M059J (cell line): ENCODE data around the gene PPP1R13B. TPM values are rescaled to one million over a fixed set of nuclear protein-coding genes. Genes with fewer than 3 reads are reported as not detected.

Experiments
- DNase-seq: peaks from one replicate; pipeline ENCODE4 v3.0.0-alpha.2; 2012; ENCODE audit warnings: low read depth
- total RNA-seq: library from RNA; depleted of rRNA; stranded (reverse); fragments of >200 nt; shearing (Covaris generic); gene quantifications from 2 replicates; pipeline ENCODE4 v1.2.3, GENCODE V29; 2014; rRNA removed

Gene PPP1R13B
- total RNA-seq, 1 experiment from 2014 or later, result 3.1 TPM

GRCh38 chr14:103686831-103687485 lies 160.4 kb downstream of the PPP1R13B start:
- no peak for DNase-seq

- no peak for DNase-seq
Measured at GRCh38 chr14:103685276-103686211, 161.8 kb downstream of the PPP1R13B start.

GRCh38 chr14:103684871-103685270 lies 162.5 kb downstream of the PPP1R13B start:
- DNase-seq, result no peak

GRCh38 chr14:103684471-103684870 lies 162.9 kb downstream of the PPP1R13B start:
- DNase-seq, result no peak

Other genes starting within 250 kb of the PPP1R13B start
- gene KLC1, start 218.4 kb downstream of the PPP1R13B start, total RNA-seq, result 60.9 and 101 TPM in 2 replicates
- 28.2 and 29.8 TPM in 2 replicates for gene XRCC3, start 132.1 kb downstream of the PPP1R13B start, total RNA-seq
- gene ZFYVE21, start 131.8 kb downstream of the PPP1R13B start, total RNA-seq, result 27.6 and 32.3 TPM in 2 replicates
- not detected in 2 replicates for gene TDRD9, start 80.9 kb upstream of the PPP1R13B start, total RNA-seq
- gene RD3L, start 95.0 kb upstream of the PPP1R13B start, total RNA-seq, result not detected in 2 replicates
- not detected in 2 replicates for gene ASPG, start 238.1 kb upstream of the PPP1R13B start, total RNA-seq